Tibial nerve (tissue), 4 donors: ENCODE measurements around the gene FAM151A.

Experiments used
- CTCF ChIP-seq, 5 experiments: fragments of 200-600 bp in 3 of 5; fragments of 450-650 bp in 2 of 5; sonication (generic) in 3 of 5; IDR thresholded peaks; one replicate each; pipeline ENCODE4 v1.5.1; 2016 to 2019; ENCODE audit warnings: antibody characterized with exemption in 5 of 5, mild to moderate bottlenecking in 3 of 5, moderate library complexity in 2 of 5
- EP300 ChIP-seq, 2 donors: sonication (generic); formaldehyde crosslinking; IDR thresholded peaks; one replicate each; pipeline ENCODE4 v1.6.1; 2017; ENCODE audit warnings: antibody characterized with exemption in 2 of 2, mild to moderate bottlenecking in 1 of 2

DNA sequence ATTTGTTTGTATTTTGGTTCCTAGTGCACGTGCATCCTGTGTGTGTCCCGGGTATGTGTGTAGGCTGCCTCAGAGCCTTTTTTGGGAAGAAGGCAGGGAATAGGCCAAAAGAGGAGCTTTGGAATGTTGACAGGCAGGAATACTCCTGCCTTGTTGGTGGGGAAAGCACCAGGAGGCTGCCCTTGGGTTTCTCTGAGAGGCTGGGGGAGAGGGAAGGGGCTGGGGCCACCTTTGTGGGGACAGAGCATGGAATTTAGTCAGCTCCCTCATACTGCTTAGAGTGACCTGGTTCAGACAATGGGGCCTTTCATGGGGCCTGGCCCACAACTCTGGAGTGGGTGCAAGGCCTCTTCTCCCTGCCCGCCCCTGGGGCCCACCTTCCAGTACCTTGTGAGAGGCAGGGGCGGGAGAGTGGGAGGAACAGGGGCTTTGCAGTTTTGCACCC, 44.0 kb downstream of the FAM151A start:
- TF ChIP-seq CTCF (IDR thresholded peaks at IDR 0.05): no peak
- no peak for TF ChIP-seq EP300 (IDR thresholded peaks at IDR 0.05)
